Vagina (tissue), 2 donors: ENCODE results near the gene MAPK14. TPM values are rescaled to one million over a fixed set of nuclear protein-coding genes. Genes with fewer than 3 reads are reported as not detected.

ENCODE experiments used
- DNase-seq, 2 donors: peaks; one replicate each; pipeline ENCODE4 v3.0.0-alpha.2; 2017; ENCODE audit errors: extremely low spot score in 2 of 2
- H3K27ac ChIP-seq: fragments of 200-600 bp; sonication (generic); one replicate; pipeline ENCODE4 v1.5.1; 2019
- H3K27me3 ChIP-seq: fragments of 200-600 bp; sonication (generic); one replicate; pipeline ENCODE4 v1.5.1; 2019
- H3K36me3 ChIP-seq, 2 donors: fragments of 200-600 bp; sonication (generic); one replicate each; pipeline ENCODE4 v1.5.1; 2017 to 2019
- H3K4me1 ChIP-seq: fragments of 200-600 bp; sonication (generic); one replicate; pipeline ENCODE4 v1.5.1; 2019
- H3K4me3 ChIP-seq, 2 donors: fragments of 200-600 bp; sonication (generic); 1 replicate in 1 of 2; 2 replicates in 1 of 2; pipeline ENCODE4 v1.5.1; 2016 to 2019
- H3K9me3 ChIP-seq: fragments of 200-600 bp; sonication (generic); one replicate; pipeline ENCODE4 v1.5.1; 2019
- POLR2A ChIP-seq, 2 donors: fragments of 450-650 bp; IDR thresholded peaks; one replicate each; pipeline ENCODE4 v1.6.1; 2017; ENCODE audit warnings: antibody characterized with exemption in 2 of 2, mild to moderate bottlenecking in 2 of 2, moderate library complexity in 2 of 2
- POLR2AphosphoS5 ChIP-seq, 2 donors: sonication (generic); formaldehyde crosslinking; IDR thresholded peaks; one replicate each; pipeline ENCODE4 v1.9.0; 2017; ENCODE audit warnings: antibody characterized with exemption in 2 of 2, mild to moderate bottlenecking in 2 of 2, low read depth in 1 of 2; ENCODE audit not compliant: insufficient read depth in 1 of 2
- intact Hi-C: fragments of 100-400 bp; cut with DNase I; formaldehyde crosslinking; loops from one replicate; pipeline ENCODE4 v1.15.1; 2023
- total RNA-seq: library from RNA; depleted of rRNA; stranded (reverse); fragments of >200 nt; gene quantifications from one replicate; pipeline ENCODE4 v1.2.3, GENCODE V29; 2016
- TF ChIP-seq, protein P1 (sequence below), 3 experiments: fragments of 450-650 bp in 2 of 3; fragments of 200-600 bp in 1 of 3; sonication (generic) in 1 of 3; IDR thresholded peaks; one replicate each; pipeline ENCODE4 v1.5.1; 2017 to 2019; ENCODE audit warnings: antibody characterized with exemption in 3 of 3, mild to moderate bottlenecking in 2 of 3, moderate library complexity in 2 of 3

Gene MAPK14
- total RNA-seq, 1 donor from 2014 or later = 71.9 TPM

GRCh38 chr6:36136551-36136950, 108.9 kb downstream of the MAPK14 start:
- H3K27me3 ChIP-seq = no peaks in the 10 kb centered on the region
- peaks cover 13% of the 10 kb centered on the region for H3K4me1 ChIP-seq
- DNase-seq = peak in 1 of 2 donors; percentile 78
- intact Hi-C loops = no loop called here
- H3K4me3 ChIP-seq = no peak overlapping the region
- no peaks in the 10 kb centered on the region for H3K36me3 ChIP-seq
- no peak overlapping the region for H3K27ac ChIP-seq
- H3K9me3 ChIP-seq = no peaks in the 10 kb centered on the region
- TF ChIP-seq POLR2A (IDR thresholded peaks at IDR 0.05) (no peak), POLR2AphosphoS5 (IDR thresholded peaks at IDR 0.05; ENCODE audit: insufficient read depth in 1 of 2, low read depth in 1 of 2) (no peak)
- TF ChIP-seq, protein P1, sequence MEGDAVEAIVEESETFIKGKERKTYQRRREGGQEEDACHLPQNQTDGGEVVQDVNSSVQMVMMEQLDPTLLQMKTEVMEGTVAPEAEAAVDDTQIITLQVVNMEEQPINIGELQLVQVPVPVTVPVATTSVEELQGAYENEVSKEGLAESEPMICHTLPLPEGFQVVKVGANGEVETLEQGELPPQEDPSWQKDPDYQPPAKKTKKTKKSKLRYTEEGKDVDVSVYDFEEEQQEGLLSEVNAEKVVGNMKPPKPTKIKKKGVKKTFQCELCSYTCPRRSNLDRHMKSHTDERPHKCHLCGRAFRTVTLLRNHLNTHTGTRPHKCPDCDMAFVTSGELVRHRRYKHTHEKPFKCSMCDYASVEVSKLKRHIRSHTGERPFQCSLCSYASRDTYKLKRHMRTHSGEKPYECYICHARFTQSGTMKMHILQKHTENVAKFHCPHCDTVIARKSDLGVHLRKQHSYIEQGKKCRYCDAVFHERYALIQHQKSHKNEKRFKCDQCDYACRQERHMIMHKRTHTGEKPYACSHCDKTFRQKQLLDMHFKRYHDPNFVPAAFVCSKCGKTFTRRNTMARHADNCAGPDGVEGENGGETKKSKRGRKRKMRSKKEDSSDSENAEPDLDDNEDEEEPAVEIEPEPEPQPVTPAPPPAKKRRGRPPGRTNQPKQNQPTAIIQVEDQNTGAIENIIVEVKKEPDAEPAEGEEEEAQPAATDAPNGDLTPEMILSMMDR (IDR thresholded peaks at IDR 0.05) = no peak

DNA sequence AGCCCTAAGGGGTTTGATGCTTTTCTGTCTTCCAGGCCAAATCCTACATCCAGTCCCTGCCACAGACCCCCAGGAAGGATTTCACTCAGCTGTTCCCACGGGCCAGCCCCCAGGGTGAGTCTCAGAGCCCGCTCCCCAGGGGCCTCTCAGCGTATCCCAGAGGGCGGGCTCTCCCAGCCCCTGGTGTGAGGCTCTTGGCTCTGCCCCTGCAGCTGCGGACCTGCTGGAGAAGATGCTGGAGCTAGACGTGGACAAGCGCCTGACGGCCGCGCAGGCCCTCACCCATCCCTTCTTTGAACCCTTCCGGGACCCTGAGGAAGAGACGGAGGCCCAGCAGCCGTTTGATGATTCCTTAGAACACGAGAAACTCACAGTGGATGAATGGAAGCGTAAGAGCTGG, 111.1 kb downstream of the MAPK14 start:
- intact Hi-C loops = no loop called here
- H3K9me3 ChIP-seq = no peaks in the 10 kb centered on the region
- H3K36me3 ChIP-seq = no peaks in the 10 kb centered on the region
- DNase-seq = no peak
- no peak for TF ChIP-seq POLR2A (IDR thresholded peaks at IDR 0.05)
- TF ChIP-seq POLR2AphosphoS5 (IDR thresholded peaks at IDR 0.05; ENCODE audit: insufficient read depth in 1 of 2, low read depth in 1 of 2) = no peak
- TF ChIP-seq, protein P1 (IDR thresholded peaks at IDR 0.05) = no peak
- no peaks in the 10 kb centered on the region for H3K4me1 ChIP-seq
- H3K27me3 ChIP-seq = no peaks in the 10 kb centered on the region
- no peak overlapping the region for H3K4me3 ChIP-seq
- no peak overlapping the region for H3K27ac ChIP-seq

- H3K27ac ChIP-seq = no peak overlapping the region
- H3K4me3 ChIP-seq = no peak overlapping the region
- H3K4me1 ChIP-seq = no peaks in the 10 kb centered on the region
- no peaks in the 10 kb centered on the region for H3K9me3 ChIP-seq
- H3K36me3 ChIP-seq = no peaks in the 10 kb centered on the region
- TF ChIP-seq POLR2AphosphoS5 (IDR thresholded peaks at IDR 0.05; ENCODE audit: insufficient read depth in 1 of 2, low read depth in 1 of 2) = no peak
- no peak for TF ChIP-seq POLR2A (IDR thresholded peaks at IDR 0.05)
- TF ChIP-seq, protein P1 (IDR thresholded peaks at IDR 0.05) = no peak
- no peak for DNase-seq
- intact Hi-C loops = no loop called here
- H3K27me3 ChIP-seq = no peaks in the 10 kb centered on the region
Measured at GRCh38 chr6:36139431-36139830, 111.8 kb downstream of the MAPK14 start.

GRCh38 chr6:36139991-36140710, 112.5 kb downstream of the MAPK14 start:
- no peaks in the 10 kb centered on the region for H3K27me3 ChIP-seq
- no peak for DNase-seq
- intact Hi-C loops = no loop called here
- H3K27ac ChIP-seq = no peak overlapping the region
- H3K36me3 ChIP-seq = no peaks in the 10 kb centered on the region
- H3K9me3 ChIP-seq = no peaks in the 10 kb centered on the region
- H3K4me3 ChIP-seq = no peak overlapping the region
- TF ChIP-seq, protein P1 (IDR thresholded peaks at IDR 0.05) = no peak
- TF ChIP-seq POLR2AphosphoS5 (IDR thresholded peaks at IDR 0.05; ENCODE audit: insufficient read depth in 1 of 2, low read depth in 1 of 2) = no peak
- no peak for TF ChIP-seq POLR2A (IDR thresholded peaks at IDR 0.05)
- no peaks in the 10 kb centered on the region for H3K4me1 ChIP-seq

GRCh38 chr6:36141091-36141490, 113.5 kb downstream of the MAPK14 start:
- no peaks in the 10 kb centered on the region for H3K27me3 ChIP-seq
- no peak for DNase-seq
- TF ChIP-seq POLR2A (IDR thresholded peaks at IDR 0.05) = no peak
- TF ChIP-seq POLR2AphosphoS5 (IDR thresholded peaks at IDR 0.05; ENCODE audit: insufficient read depth in 1 of 2, low read depth in 1 of 2) = no peak
- TF ChIP-seq, protein P1 (IDR thresholded peaks at IDR 0.05) = no peak
- no peaks in the 10 kb centered on the region for H3K4me1 ChIP-seq
- no peak overlapping the region for H3K4me3 ChIP-seq
- no peaks in the 10 kb centered on the region for H3K36me3 ChIP-seq
- H3K27ac ChIP-seq = no peak overlapping the region
- intact Hi-C loops = no loop called here
- no peaks in the 10 kb centered on the region for H3K9me3 ChIP-seq
